GM21381 (cell line): ENCODE results near the gene TNIK.
A peak's percentile ranks its signal among the peaks of the same experiment; 100 is the strongest.
"Not testable (repeated sequence)": the region's sequence is repeated elsewhere in the genome, so short reads cannot be mapped to it uniquely, and the experiment has no call there.

Source experiments
- ATAC-seq: cut with Tn5 transposase; IDR thresholded peaks from one replicate; pipeline ENCODE4 v1.9.1; 2021; ENCODE audit warnings: mild to moderate bottlenecking, moderate library complexity; ENCODE audit not compliant: unreplicated experiment

TNIK gene

GRCh38 chr3:171287761-171288160 lies 172.4 kb downstream of the TNIK start:
- ATAC-seq: not testable (repeated sequence)

- peak; percentile 42 for ATAC-seq
Measured at GRCh38 chr3:171286580-171287249, 173.5 kb downstream of the TNIK start.

DNA sequence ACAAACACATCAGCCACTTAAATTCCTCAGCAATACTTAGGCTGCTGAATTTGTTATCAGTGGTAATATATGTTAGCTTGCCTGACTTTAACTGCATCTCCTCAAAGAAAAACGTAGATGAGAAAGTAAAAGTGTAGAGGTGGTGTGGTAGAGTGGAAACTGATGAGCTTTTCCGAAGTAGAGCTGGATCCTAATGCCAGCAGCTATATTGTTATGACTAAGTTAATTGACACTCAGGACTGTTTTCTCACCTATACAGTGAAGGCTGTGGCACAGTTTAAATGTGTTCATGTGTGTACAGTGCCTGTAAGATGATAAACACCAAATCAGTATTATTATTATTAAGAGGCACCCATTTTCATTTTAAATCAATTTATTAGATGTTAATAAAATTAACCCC lies 174.9 kb downstream of the TNIK start:
- ATAC-seq: no peak

DNA sequence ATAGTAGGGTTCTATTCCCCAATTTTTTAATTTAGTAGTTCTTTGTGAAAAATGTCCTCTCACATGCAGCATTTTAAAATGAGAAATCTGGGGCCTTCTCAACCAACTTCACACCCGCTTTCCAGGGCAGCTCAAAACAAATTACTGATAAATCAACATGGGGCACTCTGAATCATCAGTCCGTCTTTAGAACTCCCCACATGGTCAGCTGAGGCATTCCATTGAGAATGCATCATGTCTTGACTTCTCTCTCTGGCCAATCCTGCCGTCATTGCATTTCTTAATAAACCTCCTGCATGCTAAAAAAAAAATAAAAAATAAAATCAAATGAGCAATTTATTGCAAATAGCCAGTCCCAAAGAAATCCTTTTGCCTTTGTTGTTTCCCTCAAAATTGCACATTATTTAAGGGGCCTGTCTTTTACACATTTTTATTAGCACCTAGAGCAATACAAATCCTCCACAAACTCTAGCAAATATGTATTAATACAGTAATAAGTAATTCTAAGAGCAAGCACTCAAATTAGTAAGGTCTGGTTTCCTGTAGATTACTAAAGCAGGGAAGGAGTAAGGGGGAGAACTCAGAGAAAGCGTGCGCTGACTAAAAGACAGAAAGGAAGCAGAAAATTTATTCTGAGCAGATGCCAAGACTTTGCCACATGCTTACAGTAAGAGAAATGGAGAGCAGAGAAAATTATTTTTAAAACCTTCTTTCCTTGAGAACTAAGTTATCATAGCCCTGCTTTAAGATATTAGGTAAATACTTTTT lies 175.7 kb downstream of the TNIK start:
- peak; percentile 39 for ATAC-seq

- no peak for ATAC-seq
Measured at GRCh38 chr3:171283848-171284222, 176.4 kb downstream of the TNIK start.

- ATAC-seq: no peak
Measured at GRCh38 chr3:171283183-171283847, 176.9 kb downstream of the TNIK start.

GRCh38 chr3:171282041-171282440 lies 178.2 kb downstream of the TNIK start:
- no peak for ATAC-seq

DNA sequence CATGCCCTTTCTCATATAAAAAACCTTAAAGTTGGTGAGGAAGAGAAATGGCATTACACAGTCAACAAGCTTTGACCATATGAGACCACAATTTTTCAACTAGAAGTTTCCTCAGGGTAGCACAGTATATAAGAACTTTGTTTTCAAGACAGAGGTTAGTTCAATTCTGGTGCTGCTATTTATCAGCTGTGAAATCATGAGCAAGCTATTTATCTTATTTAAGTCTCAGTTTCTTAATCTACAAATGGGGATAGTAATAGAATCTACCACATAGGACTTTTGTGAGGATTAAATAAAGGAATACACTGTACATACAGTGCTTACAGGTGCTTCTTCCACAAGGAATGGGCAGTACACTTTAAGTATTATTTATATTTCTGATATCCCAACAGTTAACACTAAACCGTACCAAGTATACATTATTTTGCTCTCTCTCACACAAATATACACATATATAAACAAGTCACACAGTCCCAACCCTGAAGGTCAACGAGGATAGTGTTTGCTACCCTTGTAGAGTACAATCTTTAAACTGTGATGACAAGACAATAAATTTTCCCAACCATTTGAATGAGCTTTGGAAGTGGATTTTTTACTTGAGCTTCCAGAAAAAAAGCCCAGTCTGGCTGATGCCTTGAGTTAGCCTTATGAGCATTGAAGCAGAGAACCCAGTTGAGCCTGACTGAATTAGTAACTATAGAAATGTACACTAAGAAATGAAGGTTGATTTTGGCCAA lies 178.8 kb downstream of the TNIK start:
- no peak for ATAC-seq

GRCh38 chr3:171279972-171280371 lies 180.2 kb downstream of the TNIK start:
- ATAC-seq: no peak

- no peak for ATAC-seq
Measured at GRCh38 chr3:171278299-171278590, 182.0 kb downstream of the TNIK start.

DNA sequence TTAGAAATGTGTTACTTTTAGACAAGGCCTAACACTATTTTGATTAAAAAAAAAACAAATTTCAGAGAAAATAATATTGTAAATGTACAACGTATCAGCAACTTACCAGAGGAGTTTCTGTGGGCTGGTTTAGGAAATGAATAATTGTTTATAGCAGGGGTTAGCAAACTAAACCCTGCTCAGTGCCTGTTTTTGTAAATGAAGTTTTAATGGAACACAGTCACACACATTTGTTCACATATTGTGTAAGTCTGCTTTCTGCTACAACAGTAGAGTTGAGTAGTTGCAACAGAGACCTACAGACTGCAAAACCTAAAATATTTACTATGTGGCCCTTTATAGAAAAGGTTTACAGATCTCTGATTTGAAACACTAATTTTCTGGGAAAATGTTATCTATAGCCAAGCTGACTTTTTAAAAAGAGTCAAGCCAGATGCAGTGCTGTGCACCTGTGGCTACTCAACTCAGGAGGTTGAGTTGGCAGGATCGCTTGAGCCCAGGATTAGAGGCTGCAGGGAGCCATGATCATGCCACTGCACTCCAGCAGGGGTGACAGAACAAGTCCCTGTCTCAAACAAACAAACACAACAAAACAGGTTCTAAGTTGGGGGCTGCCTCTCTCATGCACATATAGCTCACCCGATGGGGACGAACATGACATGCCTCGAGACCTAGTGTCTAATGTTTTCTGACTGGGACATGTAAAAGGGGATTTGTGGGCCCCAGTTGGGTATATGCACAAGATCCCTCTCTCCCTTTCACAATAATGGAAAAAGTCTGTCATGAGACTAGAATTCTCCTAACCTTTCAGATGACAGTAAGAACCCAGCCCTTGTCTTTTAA lies 182.5 kb downstream of the TNIK start:
- ATAC-seq: no peak

- no peak for ATAC-seq
Measured at GRCh38 chr3:171276923-171277322, 183.3 kb downstream of the TNIK start.

DNA sequence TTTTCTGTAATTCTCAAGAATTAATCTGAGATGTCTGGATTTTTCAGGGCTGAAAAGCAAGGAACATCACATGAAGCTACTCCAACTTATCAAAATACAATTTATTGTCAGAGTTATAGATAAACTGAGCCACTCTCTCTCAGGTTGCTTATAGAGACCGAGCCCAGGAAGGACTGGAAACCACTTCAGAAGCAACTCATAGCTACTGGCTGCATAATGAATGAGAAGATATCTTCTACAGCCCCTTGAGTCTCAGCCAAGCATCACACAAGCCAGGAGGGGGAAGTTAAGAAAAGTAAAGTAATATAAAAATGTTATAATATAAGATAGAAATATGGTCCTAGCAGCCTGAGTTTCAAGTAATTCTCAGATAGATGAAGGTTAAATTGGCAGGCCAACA lies 186.0 kb downstream of the TNIK start:
- no peak for ATAC-seq

DNA sequence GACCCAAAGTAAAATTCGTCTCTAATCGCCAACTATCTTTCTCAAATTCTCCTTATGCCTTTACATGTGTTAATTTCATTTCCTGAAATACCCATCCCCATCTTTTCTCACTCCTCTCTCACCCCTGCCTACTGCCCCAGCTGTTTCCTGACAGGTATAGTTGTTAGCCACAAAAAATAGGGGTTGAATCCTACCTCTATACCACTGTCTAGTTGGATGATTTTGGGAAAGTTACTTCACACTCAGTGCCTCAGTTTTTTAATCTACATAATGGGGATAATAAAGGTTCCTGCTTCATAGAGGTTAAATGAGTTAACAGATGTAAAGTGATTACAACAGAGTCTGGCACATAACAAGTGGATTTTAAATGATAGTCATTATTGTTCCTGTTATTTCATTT lies 189.7 kb downstream of the TNIK start:
- ATAC-seq: no peak

- peak; percentile 48 for ATAC-seq
Measured at GRCh38 chr3:171269542-171269941, 190.7 kb downstream of the TNIK start.

DNA sequence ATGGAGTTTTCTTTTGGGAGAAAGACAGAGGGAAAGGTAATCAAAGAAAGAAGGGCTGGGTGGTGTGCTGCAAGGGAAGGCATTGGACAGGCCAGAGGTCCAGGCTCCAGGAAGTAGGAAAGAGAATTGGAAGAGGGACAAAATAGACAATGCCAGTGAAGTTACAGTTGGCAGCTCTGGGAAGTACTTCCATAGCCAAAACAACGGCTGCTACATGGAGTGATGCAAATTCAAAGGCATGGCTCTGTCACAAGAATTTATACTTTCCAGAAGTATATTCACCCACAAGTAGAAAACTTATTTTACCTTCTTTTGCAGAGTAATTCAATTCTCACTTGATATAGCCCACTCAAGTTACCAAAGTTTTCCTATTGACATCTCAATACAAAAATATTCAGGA lies 191.5 kb downstream of the TNIK start:
- no peak for ATAC-seq

DNA sequence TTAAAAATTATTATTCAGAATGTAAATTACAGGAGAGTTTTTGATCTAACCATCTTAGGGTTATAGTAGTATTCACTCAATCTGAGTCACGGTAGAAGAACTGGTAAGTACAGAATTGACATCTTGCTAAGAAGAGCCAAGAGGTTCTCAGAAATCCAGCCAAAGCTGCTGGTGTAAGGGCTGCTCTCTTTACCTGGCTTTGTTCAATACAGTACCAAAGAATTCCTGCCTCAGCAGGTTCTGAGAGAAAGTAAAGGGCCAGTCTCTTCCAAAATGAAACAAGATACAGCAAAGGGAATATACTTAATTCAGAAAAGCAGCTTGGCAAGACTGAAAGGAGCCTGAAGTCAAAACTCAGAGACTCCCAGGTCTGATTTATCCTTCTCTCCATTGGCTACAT lies 193.1 kb downstream of the TNIK start:
- no peak for ATAC-seq

DNA sequence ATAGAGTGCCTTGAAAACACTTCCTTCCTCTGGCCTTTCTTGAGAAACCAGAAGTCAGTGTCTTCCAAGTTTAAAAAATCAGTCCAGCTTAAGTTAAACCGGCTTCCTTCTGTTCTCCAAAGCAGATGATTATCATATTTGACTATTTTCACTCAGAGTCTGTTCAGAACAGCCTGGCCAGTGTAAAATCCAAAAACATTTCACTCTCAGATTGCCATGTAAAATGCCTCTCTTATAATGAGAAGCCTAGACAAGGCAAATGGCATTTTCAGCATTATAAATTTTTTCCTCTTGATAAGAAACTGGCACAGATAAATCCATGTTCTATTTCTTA lies 193.5 kb downstream of the TNIK start:
- ATAC-seq: no peak

- no peak for ATAC-seq
Measured at GRCh38 chr3:171266034-171266739, 194.0 kb downstream of the TNIK start.

GRCh38 chr3:171264758-171265157 lies 195.4 kb downstream of the TNIK start:
- ATAC-seq: no peak
